Fibroblast of the aortic adventitia (primary cell): Measurements from ENCODE around the gene AUP1. TPM values are rescaled to one million over a fixed set of nuclear protein-coding genes. Genes with fewer than 3 reads are reported as not detected.
"Not testable (repeated sequence)": the region's sequence is repeated elsewhere in the genome, so short reads cannot be mapped to it uniquely, and the experiment has no call there.

Experiments
- DNase-seq: peaks from one replicate; pipeline ENCODE4 v3.0.0-alpha.2; 2010; ENCODE audit warnings: low read depth
- H3K4me3 ChIP-seq: 2 replicates; pipeline ENCODE4 v1.5.1; 2011; ENCODE audit warnings: low read depth, mild to moderate bottlenecking, control low read depth, low read length, moderate library complexity
- CTCF ChIP-seq: IDR thresholded peaks from 2 replicates; pipeline ENCODE4 v1.5.1; 2011; ENCODE audit warnings: mild to moderate bottlenecking, low read length, control low read depth, inconsistent platforms; ENCODE audit not compliant: insufficient read depth
- total RNA-seq: library from RNA; depleted of rRNA; stranded (reverse); fragments of >200 nt; gene quantifications from 2 replicates; pipeline ENCODE4 v1.2.3, GENCODE V29; 2012; ENCODE audit warnings: low replicate concordance

Gene AUP1
- total RNA-seq, 1 donor: 88.0 TPM

DNA sequence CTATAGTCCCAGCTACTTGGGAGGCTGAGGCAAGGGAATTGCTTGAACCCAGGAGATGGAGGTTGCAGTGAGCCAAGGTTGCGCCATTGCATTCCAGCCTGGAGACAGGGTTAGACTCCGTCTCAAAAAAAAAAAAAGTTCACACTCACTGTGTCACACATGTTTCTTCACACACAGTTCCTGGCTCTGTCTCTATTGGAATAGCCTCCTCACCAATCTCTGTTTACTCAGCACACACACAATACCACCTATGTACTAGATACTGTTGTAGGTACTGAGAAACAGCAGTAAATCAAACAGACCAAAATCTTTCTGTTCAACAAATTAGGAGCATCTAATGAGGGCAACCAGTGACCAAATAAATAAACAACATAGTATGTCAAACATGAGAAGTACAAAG lies 43.4 kb downstream of the AUP1 start:
- no peak overlapping the region for H3K4me3 ChIP-seq
- no peak for TF ChIP-seq CTCF
- DNase-seq: no peak

DNA sequence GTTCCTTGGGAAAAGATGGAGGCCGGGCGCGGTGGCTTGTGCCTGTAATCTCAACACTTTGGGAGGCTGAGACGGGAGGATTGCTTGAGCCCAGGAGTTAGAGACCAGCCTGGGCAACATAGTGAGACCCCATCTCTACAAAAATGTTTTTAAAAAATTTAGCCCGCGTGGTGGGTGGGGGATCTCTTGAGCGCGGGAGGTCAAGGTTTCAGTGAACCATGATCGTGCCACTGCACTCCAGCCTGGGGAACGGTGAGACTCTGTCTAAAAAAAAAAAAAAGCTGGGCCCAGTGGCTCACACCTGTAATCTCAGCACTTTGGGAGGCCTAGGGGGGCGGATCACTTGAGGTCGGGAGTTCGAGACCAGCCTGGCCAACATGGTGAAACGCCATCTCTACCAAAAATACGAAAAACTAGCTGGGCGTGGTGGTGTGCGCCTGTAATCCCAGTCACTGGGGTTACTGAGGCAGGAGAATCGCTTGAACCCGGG lies 45.8 kb downstream of the AUP1 start:
- not testable (repeated sequence) for DNase-seq
- H3K4me3 ChIP-seq: peak overlapping the region; percentile 97

GRCh38 chr2:74482801-74483674 lies 46.5 kb downstream of the AUP1 start, which contains the start of the genes CCDC142 and TTC31:
CCDC142 (minus strand) TSS chr2:74482998; CDS start chr2:74482837, 161 bp downstream.
TTC31 (plus strand) TSS chr2:74483081; CDS start chr2:74483096, 15 bp downstream.
- DNase-seq: peak; percentile 96
- peak within 1 kb of the TSS; percentile 97 for H3K4me3 ChIP-seq
- peak; percentile 89 for TF ChIP-seq CTCF

GRCh38 chr2:74481961-74482800 lies 47.3 kb downstream of the AUP1 start:
- peak overlapping the region; percentile 97 for H3K4me3 ChIP-seq
- no peak for DNase-seq
- TF ChIP-seq CTCF: no peak

DNA sequence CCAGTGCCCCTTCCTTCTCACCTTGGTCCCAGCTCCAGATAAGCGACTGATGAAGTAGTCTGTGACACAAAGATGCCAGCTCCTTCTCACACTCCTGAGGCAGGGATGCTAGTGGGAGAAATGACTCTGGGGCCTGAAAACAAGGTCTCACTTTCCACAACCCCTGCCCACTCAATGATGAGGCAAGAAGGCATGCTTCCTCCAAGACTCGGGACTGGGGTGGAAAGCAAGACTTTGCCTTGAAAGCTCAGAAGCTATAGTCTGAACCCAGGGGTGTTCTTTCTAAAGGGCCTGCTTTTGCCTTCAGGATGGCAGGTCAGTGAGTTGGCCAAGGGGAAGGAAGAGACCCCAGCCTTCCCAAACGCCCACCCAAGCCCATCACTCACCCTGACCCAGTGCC lies 48.1 kb downstream of the AUP1 start:
- H3K4me3 ChIP-seq: peak overlapping the region; percentile 97
- no peak for DNase-seq
- TF ChIP-seq CTCF: no peak

Other genes starting within 250 kb of the AUP1 start
- gene SLC4A5, start 186.3 kb downstream of the AUP1 start, total RNA-seq: 0.25 and 0.45 TPM in 2 replicates
- gene DCTN1, start 149.4 kb downstream of the AUP1 start, total RNA-seq: 147 and 293 TPM in 2 replicates
- 1.9 and 2.8 TPM in 2 replicates for gene C2orf81, start 108.1 kb downstream of the AUP1 start, total RNA-seq
- gene WDR54, start 108.0 kb downstream of the AUP1 start, total RNA-seq: 16.9 and 34.3 TPM in 2 replicates
- 12.0 and 15.7 TPM in 2 replicates for gene RTKN, start 87.8 kb downstream of the AUP1 start, total RNA-seq
- 13.5 and 28.0 TPM in 2 replicates for gene INO80B, start 74.6 kb downstream of the AUP1 start, total RNA-seq
- 24.4 and 27.6 TPM in 2 replicates for gene WBP1, start 71.3 kb downstream of the AUP1 start, total RNA-seq
- gene MOGS, start 64.3 kb downstream of the AUP1 start, total RNA-seq: 15.2 and 25.3 TPM in 2 replicates
- gene MRPL53, start 57.0 kb downstream of the AUP1 start, total RNA-seq: 19.3 and 30.2 TPM in 2 replicates
- 25.4 and 27.7 TPM in 2 replicates for gene CCDC142, start 46.7 kb downstream of the AUP1 start, total RNA-seq
- 10.4 and 16.3 TPM in 2 replicates for gene TTC31, start 46.6 kb downstream of the AUP1 start, total RNA-seq
- 2.0 and 3.0 TPM in 2 replicates for gene LBX2, start 30.1 kb downstream of the AUP1 start, total RNA-seq
- gene PCGF1, start 22.0 kb downstream of the AUP1 start, total RNA-seq: 27.5 and 28.9 TPM in 2 replicates
- gene TLX2, start 15.3 kb downstream of the AUP1 start, total RNA-seq: not detected in 2 replicates
- gene DQX1, start 3.5 kb downstream of the AUP1 start, total RNA-seq: 0.27 TPM in 1 of 2 replicates, not detected in the other
- gene HTRA2, start 227 bp upstream of the AUP1 start, total RNA-seq: 27.1 and 32.9 TPM in 2 replicates
- 11.9 and 18.5 TPM in 2 replicates for gene LOXL3, start 24.2 kb upstream of the AUP1 start, total RNA-seq
- 11.4 and 36.9 TPM in 2 replicates for gene DOK1, start 25.0 kb upstream of the AUP1 start, total RNA-seq
- gene M1AP, start 118.6 kb upstream of the AUP1 start, total RNA-seq: not detected in 2 replicates
- 2.8 and 3.6 TPM in 2 replicates for gene SEMA4F, start 124.5 kb upstream of the AUP1 start, total RNA-seq